Loucy (cell line): ENCODE data around the gene GNA14.
A peak's percentile ranks its signal among the peaks of the same experiment; 100 is the strongest.

ENCODE experiments used
- EZH2phosphoT487 ChIP-seq: fragments of 200-600 bp; IDR thresholded peaks from 2 replicates; pipeline ENCODE4 v1.6.1; 2018; ENCODE audit warnings: antibody characterized with exemption, mild to moderate bottlenecking, moderate library complexity, borderline replicate concordance
- TF ChIP-seq, protein P1 (sequence below): fragments of 200-600 bp; sonication (generic); conservative IDR thresholded peaks from 2 replicates; pipeline ENCODE4 v1.5.1; 2014; ENCODE audit warnings: mild to moderate bottlenecking, antibody characterized with exemption, low read length

DNA sequence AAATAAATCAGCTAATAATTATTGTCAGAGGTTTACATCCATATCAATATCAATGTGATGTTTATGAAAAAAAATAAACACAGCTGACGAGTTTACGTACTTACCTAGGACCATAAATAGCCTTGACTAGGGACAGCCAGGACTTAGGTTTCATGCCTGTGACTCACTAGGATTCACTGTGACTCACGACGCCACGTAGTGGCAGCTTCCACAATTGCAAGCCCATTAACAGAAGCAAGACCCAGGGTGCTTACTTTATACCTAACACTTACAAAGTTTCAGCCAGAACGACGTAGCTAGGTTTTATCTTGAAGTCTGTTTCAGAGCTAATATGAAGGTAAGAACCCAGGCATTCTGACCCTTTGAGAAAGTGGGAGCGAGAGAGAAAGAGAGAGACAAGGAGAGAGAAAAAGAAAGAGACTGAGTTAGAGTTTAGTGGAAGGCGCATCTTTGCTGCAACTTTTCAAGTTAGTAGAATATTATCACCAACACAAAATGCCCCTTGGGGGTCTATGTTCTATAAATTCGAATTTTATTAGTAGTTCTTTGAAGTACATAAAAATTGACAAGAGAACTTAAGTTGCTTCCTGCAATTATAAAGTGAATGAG lies 191.2 kb downstream of the GNA14 start:
- TF ChIP-seq, protein P1, sequence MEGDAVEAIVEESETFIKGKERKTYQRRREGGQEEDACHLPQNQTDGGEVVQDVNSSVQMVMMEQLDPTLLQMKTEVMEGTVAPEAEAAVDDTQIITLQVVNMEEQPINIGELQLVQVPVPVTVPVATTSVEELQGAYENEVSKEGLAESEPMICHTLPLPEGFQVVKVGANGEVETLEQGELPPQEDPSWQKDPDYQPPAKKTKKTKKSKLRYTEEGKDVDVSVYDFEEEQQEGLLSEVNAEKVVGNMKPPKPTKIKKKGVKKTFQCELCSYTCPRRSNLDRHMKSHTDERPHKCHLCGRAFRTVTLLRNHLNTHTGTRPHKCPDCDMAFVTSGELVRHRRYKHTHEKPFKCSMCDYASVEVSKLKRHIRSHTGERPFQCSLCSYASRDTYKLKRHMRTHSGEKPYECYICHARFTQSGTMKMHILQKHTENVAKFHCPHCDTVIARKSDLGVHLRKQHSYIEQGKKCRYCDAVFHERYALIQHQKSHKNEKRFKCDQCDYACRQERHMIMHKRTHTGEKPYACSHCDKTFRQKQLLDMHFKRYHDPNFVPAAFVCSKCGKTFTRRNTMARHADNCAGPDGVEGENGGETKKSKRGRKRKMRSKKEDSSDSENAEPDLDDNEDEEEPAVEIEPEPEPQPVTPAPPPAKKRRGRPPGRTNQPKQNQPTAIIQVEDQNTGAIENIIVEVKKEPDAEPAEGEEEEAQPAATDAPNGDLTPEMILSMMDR: peak; percentile 91
- no peak for TF ChIP-seq EZH2phosphoT487
